Measurements from ENCODE around the gene SLC7A6. TPM values are rescaled to one million over a fixed set of nuclear protein-coding genes. Genes with fewer than 3 reads are reported as not detected.

The SLC7A6 gene
- polyA plus RNA-seq, 3 donors: 4.3 to 47.7 (median 5.5) TPM

- no peaks in the 10 kb centered on the region for H3K9me3 Mint-ChIP-seq
- H3K9ac ChIP-seq (ENCODE audit: insufficient read depth, low read length, poor library complexity, severe bottlenecking): peak overlapping the region; percentile 49
- H3K4me3 Mint-ChIP-seq: peak overlapping the region; percentile 50 to 83
- H2AFZ ChIP-seq (ENCODE audit: insufficient read depth, low read depth, low read length, poor library complexity, severe bottlenecking): peak overlapping the region; percentile 67
- intact Hi-C loops (cut with micrococcal nuclease): no loop called here
- H3K4me2 ChIP-seq (replicated peaks; ENCODE audit: extremely low read depth, low read length, poor library complexity, severe bottlenecking): peak overlapping the region; percentile 60
- WGBS (ENCODE audit: insufficient coverage): 16% methylated on average over 10 of the region's 13 CpGs
- H3K27ac ChIP-seq (ENCODE audit: low read depth in 1 of 2, low read length in 2 of 2): peak overlapping the region; percentile 71 to 81
- no peaks in the 10 kb centered on the region for H3K9me3 ChIP-seq (replicated peaks in 1 of 2; ENCODE audit: control insufficient read depth in 1 of 2, insufficient read depth in 1 of 2, low read length in 2 of 2)
- peak overlapping the region; percentile 72 to 96 (median 93) for H3K27ac Mint-ChIP-seq
- peak; percentile 42 to 57 (median 47) for DNase-seq
- peaks cover 0 to 3% (median 0%) of the 10 kb centered on the region in 3 donors for H3K27me3 Mint-ChIP-seq (ENCODE audit: low read depth in 3 of 3)
- peaks cover under 1% of the 10 kb centered on the region for H3K79me2 ChIP-seq (ENCODE audit: insufficient read depth, low read length)
- H3K36me3 ChIP-seq (replicated peaks in 1 of 2; ENCODE audit: control insufficient read depth in 1 of 2, insufficient read depth in 2 of 2, low read length in 2 of 2): peaks cover 45 to 61% of the 10 kb centered on the region in 2 donors
- H3K4me3 ChIP-seq (replicated peaks in 1 of 3; ENCODE audit: low read depth in 2 of 3, low read length in 3 of 3): peak overlapping the region in 1 of 3 experiments; percentile 41
- peaks cover 28% of the 10 kb centered on the region for H3K4me1 Mint-ChIP-seq
- H3K36me3 Mint-ChIP-seq: peaks cover 44 to 66% of the 10 kb centered on the region in 2 donors
- TF ChIP-seq, protein P1, sequence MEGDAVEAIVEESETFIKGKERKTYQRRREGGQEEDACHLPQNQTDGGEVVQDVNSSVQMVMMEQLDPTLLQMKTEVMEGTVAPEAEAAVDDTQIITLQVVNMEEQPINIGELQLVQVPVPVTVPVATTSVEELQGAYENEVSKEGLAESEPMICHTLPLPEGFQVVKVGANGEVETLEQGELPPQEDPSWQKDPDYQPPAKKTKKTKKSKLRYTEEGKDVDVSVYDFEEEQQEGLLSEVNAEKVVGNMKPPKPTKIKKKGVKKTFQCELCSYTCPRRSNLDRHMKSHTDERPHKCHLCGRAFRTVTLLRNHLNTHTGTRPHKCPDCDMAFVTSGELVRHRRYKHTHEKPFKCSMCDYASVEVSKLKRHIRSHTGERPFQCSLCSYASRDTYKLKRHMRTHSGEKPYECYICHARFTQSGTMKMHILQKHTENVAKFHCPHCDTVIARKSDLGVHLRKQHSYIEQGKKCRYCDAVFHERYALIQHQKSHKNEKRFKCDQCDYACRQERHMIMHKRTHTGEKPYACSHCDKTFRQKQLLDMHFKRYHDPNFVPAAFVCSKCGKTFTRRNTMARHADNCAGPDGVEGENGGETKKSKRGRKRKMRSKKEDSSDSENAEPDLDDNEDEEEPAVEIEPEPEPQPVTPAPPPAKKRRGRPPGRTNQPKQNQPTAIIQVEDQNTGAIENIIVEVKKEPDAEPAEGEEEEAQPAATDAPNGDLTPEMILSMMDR (IDR thresholded peaks at IDR 0.05): no peak
- peaks cover 22 to 23% of the 10 kb centered on the region in 2 donors for H3K4me1 ChIP-seq (ENCODE audit: control insufficient read depth in 1 of 2, insufficient read depth in 2 of 2, low read length in 2 of 2)
- peaks cover 21% of the 10 kb centered on the region for H4K20me1 ChIP-seq (ENCODE audit: insufficient read depth, low read length)
- no peaks in the 10 kb centered on the region for H3K27me3 ChIP-seq (ENCODE audit: control insufficient read depth in 2 of 2, insufficient read depth in 2 of 2, low read length in 2 of 2)
Observed at GRCh38 chr16:68257906-68258800, 6.2 kb upstream of the SLC7A6 start.

- intact Hi-C loops (cut with micrococcal nuclease): no loop called here
- H3K9me3 Mint-ChIP-seq: no peaks in the 10 kb centered on the region
- Histone ChIP-seq H4K20me1 (ENCODE audit: insufficient read depth, low read length) (peaks cover 17% of the 10 kb centered on the region), H3K9me3 (replicated peaks in 1 of 2; ENCODE audit: control insufficient read depth in 1 of 2, insufficient read depth in 1 of 2, low read length in 2 of 2) (no peaks in the 10 kb centered on the region), H2AFZ (ENCODE audit: insufficient read depth, low read depth, low read length, poor library complexity, severe bottlenecking) (no peak overlapping the region), H3K4me2 (replicated peaks; ENCODE audit: extremely low read depth, low read length, poor library complexity, severe bottlenecking) (no peak overlapping the region), H3K79me2 (ENCODE audit: insufficient read depth, low read length) (peaks cover 10% of the 10 kb centered on the region), H3K27ac (ENCODE audit: low read depth in 1 of 2, low read length in 2 of 2) (no peak overlapping the region), H3K4me1 (ENCODE audit: control insufficient read depth in 1 of 2, insufficient read depth in 2 of 2, low read length in 2 of 2) (peaks cover 30 to 33% of the 10 kb centered on the region in 2 donors), H3K36me3 (replicated peaks in 1 of 2; ENCODE audit: control insufficient read depth in 1 of 2, insufficient read depth in 2 of 2, low read length in 2 of 2) (peaks cover 36 to 51% of the 10 kb centered on the region in 2 donors), H3K27me3 (ENCODE audit: control insufficient read depth in 2 of 2, insufficient read depth in 2 of 2, low read length in 2 of 2) (no peaks in the 10 kb centered on the region), H3K9ac (ENCODE audit: insufficient read depth, low read length, poor library complexity, severe bottlenecking) (no peak overlapping the region), H3K4me3 (replicated peaks in 1 of 3; ENCODE audit: low read depth in 2 of 3, low read length in 3 of 3) (no peak overlapping the region)
- H3K4me3 Mint-ChIP-seq: no peak overlapping the region
- peak overlapping the region in 2 of 7 donors; percentile 72 to 75 for H3K27ac Mint-ChIP-seq
- DNase-seq: no peak
- WGBS (ENCODE audit: insufficient coverage): 90% methylated on average over 23 of the region's 27 CpGs
- H3K27me3 Mint-ChIP-seq (ENCODE audit: low read depth in 3 of 3): peaks cover 0 to 3% (median 0%) of the 10 kb centered on the region in 3 donors
- peaks cover 36% of the 10 kb centered on the region for H3K4me1 Mint-ChIP-seq
- H3K36me3 Mint-ChIP-seq: peaks cover 35 to 56% of the 10 kb centered on the region in 2 donors
- TF ChIP-seq, protein P1 (IDR thresholded peaks at IDR 0.05): no peak
Observed at GRCh38 chr16:68259007-68259825, 5.1 kb upstream of the SLC7A6 start.
